Uterus (tissue), 2 donors: ENCODE results near the gene CTNNAL1.

Experiments used
- POLR2A ChIP-seq, 2 donors: fragments of 450-650 bp; IDR thresholded peaks; one replicate each; pipeline ENCODE4 v1.6.1; 2016; ENCODE audit warnings: antibody characterized with exemption in 2 of 2, mild to moderate bottlenecking in 1 of 2, moderate library complexity in 1 of 2
- TF ChIP-seq, protein P1 (sequence below), 4 experiments: fragments of 200-600 bp in 2 of 4; fragments of 450-650 bp in 2 of 4; sonication (generic) in 2 of 4; IDR thresholded peaks; one replicate each; pipeline ENCODE4 v1.5.1; 2016 to 2019; ENCODE audit warnings: antibody characterized with exemption in 4 of 4, mild to moderate bottlenecking in 2 of 4, moderate library complexity in 1 of 4

DNA sequence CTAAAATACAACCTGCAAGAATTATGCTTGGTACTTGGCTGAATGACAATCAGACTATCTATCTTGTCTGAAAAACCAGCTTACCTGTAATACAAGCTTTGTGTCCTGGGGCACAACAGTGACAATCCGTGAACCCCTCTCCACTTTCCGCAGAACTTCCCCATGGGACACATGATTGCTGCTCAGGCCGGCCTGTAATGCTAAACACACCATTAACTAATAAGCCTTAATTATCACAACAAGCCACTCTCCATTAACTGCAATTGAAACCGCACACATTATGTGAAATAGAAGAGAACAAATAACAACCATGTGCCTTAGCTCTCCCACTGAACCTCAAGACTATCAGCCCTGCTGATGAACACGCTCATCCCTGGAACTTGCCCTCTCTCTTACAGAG lies 113.1 kb downstream of the CTNNAL1 start:
- TF ChIP-seq, protein P1, sequence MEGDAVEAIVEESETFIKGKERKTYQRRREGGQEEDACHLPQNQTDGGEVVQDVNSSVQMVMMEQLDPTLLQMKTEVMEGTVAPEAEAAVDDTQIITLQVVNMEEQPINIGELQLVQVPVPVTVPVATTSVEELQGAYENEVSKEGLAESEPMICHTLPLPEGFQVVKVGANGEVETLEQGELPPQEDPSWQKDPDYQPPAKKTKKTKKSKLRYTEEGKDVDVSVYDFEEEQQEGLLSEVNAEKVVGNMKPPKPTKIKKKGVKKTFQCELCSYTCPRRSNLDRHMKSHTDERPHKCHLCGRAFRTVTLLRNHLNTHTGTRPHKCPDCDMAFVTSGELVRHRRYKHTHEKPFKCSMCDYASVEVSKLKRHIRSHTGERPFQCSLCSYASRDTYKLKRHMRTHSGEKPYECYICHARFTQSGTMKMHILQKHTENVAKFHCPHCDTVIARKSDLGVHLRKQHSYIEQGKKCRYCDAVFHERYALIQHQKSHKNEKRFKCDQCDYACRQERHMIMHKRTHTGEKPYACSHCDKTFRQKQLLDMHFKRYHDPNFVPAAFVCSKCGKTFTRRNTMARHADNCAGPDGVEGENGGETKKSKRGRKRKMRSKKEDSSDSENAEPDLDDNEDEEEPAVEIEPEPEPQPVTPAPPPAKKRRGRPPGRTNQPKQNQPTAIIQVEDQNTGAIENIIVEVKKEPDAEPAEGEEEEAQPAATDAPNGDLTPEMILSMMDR (IDR thresholded peaks at IDR 0.05): no peak
- no peak for TF ChIP-seq POLR2A (IDR thresholded peaks at IDR 0.05)
